H1 (cell line): ENCODE measurements around the gene HDDC3. TPM values are rescaled to one million over a fixed set of nuclear protein-coding genes. Genes with fewer than 3 reads are reported as not detected.

Source experiments
- ATF2 ChIP-seq: IDR thresholded peaks from 2 replicates; pipeline ENCODE4 v1.6.1; 2012; ENCODE audit warnings: low read length, inconsistent platforms
- ATF3 ChIP-seq: IDR thresholded peaks from 2 replicates; pipeline ENCODE4 v1.6.1; 2011; ENCODE audit warnings: low read depth, mild to moderate bottlenecking, low read length; ENCODE audit not compliant: insufficient read depth
- CHD7 ChIP-seq: fragments of 300-600 bp; sonication (generic); IDR thresholded peaks from 2 replicates; pipeline ENCODE4 v1.7.1; 2012; ENCODE audit warnings: low read length, moderate library complexity, mild to moderate bottlenecking, inconsistent platforms; ENCODE audit not compliant: insufficient replicate concordance
- CTCF ChIP-seq, 3 experiments: IDR thresholded peaks; 1 replicate in 2 of 3; 2 replicates in 1 of 3; pipeline versions ENCODE4 v1.5.1 to v1.6.1; 2011; ENCODE audit warnings: low read length in 3 of 3, mild to moderate bottlenecking in 3 of 3, inconsistent platforms in 2 of 3, low read depth in 1 of 3, moderate library complexity in 1 of 3; ENCODE audit not compliant: insufficient read depth in 1 of 3; ENCODE audit errors: control extremely low read depth in 1 of 3
- SUZ12 ChIP-seq: fragments of 200-600 bp; sonication (generic); IDR thresholded peaks from 2 replicates; pipeline ENCODE4 v1.6.1; 2012; ENCODE audit warnings: mild to moderate bottlenecking, inconsistent platforms, low read length, moderate library complexity, mixed read lengths
- TEAD4 ChIP-seq: IDR thresholded peaks from 2 replicates; pipeline ENCODE4 v1.6.1; 2012; ENCODE audit warnings: low read depth, low read length, inconsistent platforms, mixed read lengths
- polyA plus RNA-seq, 7 experiments: library from polyadenylated mRNA; depleted of rRNA in 3 of 7; stranded (reverse) in 5 of 7; unstranded in 2 of 7; fragments of >200 nt in 5 of 7; fragments of 200-250 nt in 2 of 7; gene quantifications; 1 replicate in 5 of 7; 2 replicates in 1 of 7; 4 replicates in 1 of 7; pipeline versions ENCODE4 v1.2.1 to v1.2.3, GENCODE V29; 2011 to 2013; ENCODE audit warnings: missing spikeins in 2 of 7, mixed read lengths in 2 of 7
- total RNA-seq: library from RNA; stranded (reverse); fragmentation: NEBNext Ultra II Directional; extraction: Animal tissue kit (Norgen Biotek cat#: 25700); gene quantifications from 2 replicates; pipeline ENCODE4 v1.2.1, GENCODE V29; 2021

Gene HDDC3
- total and polyA plus RNA-seq, 2 of the 8 experiments (the other 6 are each of a cell fraction or from before 2014, with no cell fraction given): 16.3 to 16.5 TPM

DNA sequence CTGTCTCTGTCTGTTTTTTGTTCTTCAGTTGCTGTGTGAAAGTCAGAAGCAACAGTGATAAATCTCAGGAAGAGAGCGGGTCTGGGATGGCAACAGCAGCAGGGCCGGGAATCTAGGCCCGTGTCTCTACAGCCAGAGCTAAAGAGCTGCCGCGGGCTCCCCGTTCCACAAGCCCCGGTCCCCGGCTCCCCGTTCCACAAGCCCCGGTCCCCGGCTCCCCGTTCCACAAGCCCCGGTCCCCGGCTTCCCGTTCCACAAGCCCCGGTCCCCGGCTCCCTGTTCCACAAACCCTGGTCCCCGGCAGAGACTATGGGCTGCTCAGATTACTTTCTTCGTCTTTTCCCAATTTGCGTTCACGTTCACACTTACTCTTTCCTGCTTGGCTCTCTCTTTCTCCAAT is 41.9 kb upstream of the HDDC3 start (continued):
- no peak for TF ChIP-seq CHD7
- TF ChIP-seq SUZ12: no peak
- no peak for TF ChIP-seq ATF3
- TF ChIP-seq CTCF (IDR thresholded peaks at IDR 0.05; ENCODE audit: control extremely low read depth in 1 of 3, insufficient read depth in 1 of 3, low read depth in 1 of 3, low read length in 3 of 3): no peak
- TF ChIP-seq ATF2: no peak
- TF ChIP-seq TEAD4: no peak
